Umbilical cord (tissue), 2 donors: ENCODE data around the gene CACNA2D1. TPM values are rescaled to one million over a fixed set of nuclear protein-coding genes. Genes with fewer than 3 reads are reported as not detected.

Experiments used
- DNase-seq: peaks from one replicate; pipeline ENCODE4 v3.0.0-alpha.2; 2015; ENCODE audit warnings: low spot score
- total RNA-seq: library from RNA; depleted of rRNA; stranded (reverse); fragments of >200 nt; gene quantifications from one replicate; pipeline ENCODE4 v1.2.3, GENCODE V29; 2014; ENCODE audit warnings: low replicate concordance; ENCODE audit not compliant: insufficient read depth

The CACNA2D1 gene
- total RNA-seq, 1 donor from 2014 or later: 33.5 TPM

GRCh38 chr7:82343716-82344115 is 99.9 kb downstream of the CACNA2D1 start:
- no peak for DNase-seq

- DNase-seq: no peak
Measured at GRCh38 chr7:82339958-82340357, 103.6 kb downstream of the CACNA2D1 start.

GRCh38 chr7:82335927-82336326 is 107.7 kb downstream of the CACNA2D1 start:
- peak; percentile 18 for DNase-seq

- no peak for DNase-seq
Measured at GRCh38 chr7:82335001-82335400, 108.6 kb downstream of the CACNA2D1 start.

- no peak for DNase-seq
Measured at GRCh38 chr7:82331234-82331633, 112.3 kb downstream of the CACNA2D1 start.

GRCh38 chr7:82330706-82331215 is 112.8 kb downstream of the CACNA2D1 start:
- DNase-seq: no peak

- DNase-seq: no peak
Measured at GRCh38 chr7:82327898-82328297, 115.7 kb downstream of the CACNA2D1 start.

- DNase-seq: peak; percentile 19
Measured at GRCh38 chr7:82325416-82325815, 118.2 kb downstream of the CACNA2D1 start.

- DNase-seq: no peak
Measured at GRCh38 chr7:82323806-82324205, 119.8 kb downstream of the CACNA2D1 start.

GRCh38 chr7:82319674-82320118 is 123.9 kb downstream of the CACNA2D1 start:
- peak; percentile 95 for DNase-seq

GRCh38 chr7:82318786-82319185 is 124.8 kb downstream of the CACNA2D1 start:
- peak; percentile 57 for DNase-seq

- no peak for DNase-seq
Measured at GRCh38 chr7:82317760-82318159, 125.8 kb downstream of the CACNA2D1 start.

GRCh38 chr7:82317257-82317721 is 126.3 kb downstream of the CACNA2D1 start:
- peak; percentile 52 for DNase-seq

- no peak for DNase-seq
Measured at GRCh38 chr7:82313269-82313668, 130.3 kb downstream of the CACNA2D1 start.

GRCh38 chr7:82312646-82313045 is 130.9 kb downstream of the CACNA2D1 start:
- DNase-seq: no peak

- no peak for DNase-seq
Measured at GRCh38 chr7:82305347-82306005, 138.1 kb downstream of the CACNA2D1 start.

- no peak for DNase-seq
Measured at GRCh38 chr7:82294865-82295264, 148.7 kb downstream of the CACNA2D1 start.

- no peak for DNase-seq
Measured at GRCh38 chr7:82294382-82294784, 149.2 kb downstream of the CACNA2D1 start.

- no peak for DNase-seq
Measured at GRCh38 chr7:82293467-82293866, 150.1 kb downstream of the CACNA2D1 start.

- DNase-seq: no peak
Measured at GRCh38 chr7:82291931-82292330, 151.6 kb downstream of the CACNA2D1 start.

- no peak for DNase-seq
Measured at GRCh38 chr7:82289889-82290288, 153.7 kb downstream of the CACNA2D1 start.

GRCh38 chr7:82289152-82289535 is 154.4 kb downstream of the CACNA2D1 start:
- DNase-seq: no peak

GRCh38 chr7:82286798-82287140 is 156.8 kb downstream of the CACNA2D1 start:
- DNase-seq: no peak
